22Rv1 (cell line): Measurements from ENCODE around the gene MYCBPAP.

Experiments
- ZFX ChIP-seq: fragments of 450-650 bp; IDR thresholded peaks from 2 replicates; pipeline ENCODE4 v1.6.1; 2017; ENCODE audit warnings: antibody characterized with exemption, borderline replicate concordance
- TF ChIP-seq, protein P1 (sequence below): fragments of 450-650 bp; IDR thresholded peaks from 2 replicates; pipeline ENCODE4 v1.5.1; 2017; ENCODE audit warnings: mild to moderate bottlenecking

- TF ChIP-seq, protein P1, sequence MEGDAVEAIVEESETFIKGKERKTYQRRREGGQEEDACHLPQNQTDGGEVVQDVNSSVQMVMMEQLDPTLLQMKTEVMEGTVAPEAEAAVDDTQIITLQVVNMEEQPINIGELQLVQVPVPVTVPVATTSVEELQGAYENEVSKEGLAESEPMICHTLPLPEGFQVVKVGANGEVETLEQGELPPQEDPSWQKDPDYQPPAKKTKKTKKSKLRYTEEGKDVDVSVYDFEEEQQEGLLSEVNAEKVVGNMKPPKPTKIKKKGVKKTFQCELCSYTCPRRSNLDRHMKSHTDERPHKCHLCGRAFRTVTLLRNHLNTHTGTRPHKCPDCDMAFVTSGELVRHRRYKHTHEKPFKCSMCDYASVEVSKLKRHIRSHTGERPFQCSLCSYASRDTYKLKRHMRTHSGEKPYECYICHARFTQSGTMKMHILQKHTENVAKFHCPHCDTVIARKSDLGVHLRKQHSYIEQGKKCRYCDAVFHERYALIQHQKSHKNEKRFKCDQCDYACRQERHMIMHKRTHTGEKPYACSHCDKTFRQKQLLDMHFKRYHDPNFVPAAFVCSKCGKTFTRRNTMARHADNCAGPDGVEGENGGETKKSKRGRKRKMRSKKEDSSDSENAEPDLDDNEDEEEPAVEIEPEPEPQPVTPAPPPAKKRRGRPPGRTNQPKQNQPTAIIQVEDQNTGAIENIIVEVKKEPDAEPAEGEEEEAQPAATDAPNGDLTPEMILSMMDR: peak; percentile 98
- TF ChIP-seq ZFX: no peak
Measured at GRCh38 chr17:50478391-50479381, 29.6 kb upstream of the MYCBPAP start, which contains the start of gene RSAD1.
